H1 (cell line): ENCODE results near the gene ACOT7. TPM values are rescaled to one million over a fixed set of nuclear protein-coding genes. Genes with fewer than 3 reads are reported as not detected.

ENCODE experiments used
- CTCF ChIA-PET: fragments of 300-600 bp; sonication (Branson Sonifier 250); formaldehyde crosslinking; loops from one replicate; lab custom pipeline; 2021; ENCODE audit not compliant: partially characterized antibody; lab: Charles Lee
- POLR2A ChIA-PET: fragments of 300-600 bp; sonication (Branson Sonifier 250); formaldehyde crosslinking; loops from one replicate; lab custom pipeline; 2021; ENCODE audit warnings: inconsistent platforms; ENCODE audit not compliant: partially characterized antibody; lab: Charles Lee
- DNase-seq, 2 experiments: peaks; one replicate each; pipeline versions ENCODE4 v3.0.0 to v3.0.0-alpha.2; 2010 to 2022; ENCODE audit warnings: low spot score in 2 of 2, low read depth in 1 of 2, mixed read lengths in 1 of 2
- FAIRE-seq: peaks from 2 replicates; lab custom pipeline; 2011; peaks lifted over from hg19 to GRCh38; lab: Jason Lieb, UNC
- H2AFZ ChIP-seq: 2 replicates; pipeline ENCODE4 v1.8.1; 2012; ENCODE audit warnings: low read length, inconsistent platforms
- H2AK5ac ChIP-seq: 2 replicates; pipeline ENCODE4 v1.6.1; 2013; ENCODE audit warnings: low read depth, low read length
- H2BK120ac ChIP-seq: replicated peaks from 2 replicates; pipeline ENCODE3; 2013; ENCODE audit warnings: low read depth, low read length, inconsistent platforms
- H2BK12ac ChIP-seq: 2 replicates; pipeline ENCODE4 v1.6.1; 2013; ENCODE audit warnings: low read depth, low read length
- H2BK15ac ChIP-seq: 2 replicates; pipeline ENCODE4 v1.6.1; 2013; ENCODE audit warnings: low read length
- H2BK20ac ChIP-seq: 2 replicates; pipeline ENCODE4 v1.6.1; 2013; ENCODE audit warnings: low read length
- H2BK5ac ChIP-seq: 2 replicates; pipeline ENCODE4 v1.6.1; 2013; ENCODE audit warnings: low read depth, low read length
- H3K14ac ChIP-seq: 2 replicates; pipeline ENCODE4 v1.6.1; 2013; ENCODE audit warnings: inconsistent platforms; ENCODE audit not compliant: insufficient read length
- H3K18ac ChIP-seq: 2 replicates; pipeline ENCODE4 v1.6.1; 2013; ENCODE audit warnings: low read length; ENCODE audit errors: extremely low read depth
- H3K23ac ChIP-seq: 2 replicates; pipeline ENCODE4 v1.6.1; 2013; ENCODE audit warnings: inconsistent platforms; ENCODE audit not compliant: insufficient read length
- H3K23me2 ChIP-seq: 2 replicates; pipeline ENCODE4 v1.6.1; 2013; ENCODE audit warnings: low read depth, low read length
- H3K27ac ChIP-seq: 2 replicates; pipeline ENCODE4 v1.6.1; 2011; ENCODE audit warnings: low read depth, low read length, inconsistent platforms
- H3K27me3 ChIP-seq, 4 experiments: replicated peaks in 1 of 4; 1 replicate in 1 of 4; 2 replicates in 3 of 4; pipeline versions ENCODE4 v1.6.1 to v1.8.1; 2011 to 2013; ENCODE audit warnings: low read length in 3 of 4, mild to moderate bottlenecking in 3 of 4, inconsistent platforms in 2 of 4, mixed read lengths in 2 of 4, moderate library complexity in 1 of 4; ENCODE audit not compliant: control insufficient read depth in 3 of 4, insufficient read depth in 3 of 4; ENCODE audit errors: extremely low read depth in 1 of 4
- H3K36me3 ChIP-seq, 4 experiments: 2 replicates each; pipeline versions ENCODE4 v1.6.1 to v1.8.1; 2011 to 2013; ENCODE audit warnings: mild to moderate bottlenecking in 4 of 4, low read length in 3 of 4, moderate library complexity in 2 of 4, control low read depth in 1 of 4, inconsistent platforms in 1 of 4; ENCODE audit not compliant: insufficient read depth in 4 of 4, control insufficient read depth in 2 of 4
- H3K4ac ChIP-seq: replicated peaks from 2 replicates; pipeline ENCODE3; 2013; ENCODE audit warnings: low read length, low read depth, mixed read lengths, inconsistent platforms; ENCODE audit not compliant: insufficient read length
- H3K4me1 ChIP-seq, 4 experiments: replicated peaks in 1 of 4; 1 replicate in 1 of 4; 2 replicates in 3 of 4; pipeline versions ENCODE4 v1.6.1 to v1.8.1; 2011 to 2013; ENCODE audit warnings: low read length in 3 of 4, inconsistent platforms in 2 of 4, mixed read lengths in 1 of 4; ENCODE audit not compliant: insufficient read depth in 4 of 4, control insufficient read depth in 3 of 4
- H3K4me2 ChIP-seq, 2 experiments: 2 replicates each; pipeline versions ENCODE4 v1.6.1 to v1.8.1; 2011 to 2013; ENCODE audit warnings: low read depth in 2 of 2, low read length in 2 of 2, control low read depth in 1 of 2, inconsistent platforms in 1 of 2, mild to moderate bottlenecking in 1 of 2; ENCODE audit not compliant: insufficient read depth in 1 of 2
- H3K4me3 ChIP-seq, 4 experiments: fragments of 200-600, 300-600 bp in 1 of 4; sonication (generic), shearing (Covaris generic), sonication (Bioruptor Twin) in 1 of 4; 2 replicates each; pipeline versions ENCODE4 v1.5.1 to v1.8.1; 2011 to 2016; ENCODE audit warnings: low read length in 4 of 4, low read depth in 3 of 4, control low read depth in 2 of 4, inconsistent platforms in 2 of 4, mild to moderate bottlenecking in 2 of 4, mixed read lengths in 1 of 4, moderate library complexity in 1 of 4; ENCODE audit not compliant: insufficient read depth in 2 of 4; ENCODE audit errors: extremely low read depth in 1 of 4
- H3K56ac ChIP-seq: replicated peaks from 2 replicates; pipeline ENCODE3; 2013; ENCODE audit warnings: low read depth, mild to moderate bottlenecking, mixed read lengths, low read length, inconsistent platforms; ENCODE audit not compliant: insufficient read length
- H3K79me1 ChIP-seq: 2 replicates; pipeline ENCODE4 v1.6.1; 2013; ENCODE audit warnings: low read depth, low read length, control low read depth
- H3K79me2 ChIP-seq, 2 experiments: 2 replicates each; pipeline versions ENCODE4 v1.6.1 to v1.8.1; 2012 to 2013; ENCODE audit warnings: low read length in 2 of 2, mild to moderate bottlenecking in 2 of 2, inconsistent platforms in 1 of 2; ENCODE audit not compliant: insufficient read depth in 2 of 2, control insufficient read depth in 1 of 2
- H3K9ac ChIP-seq, 4 experiments: replicated peaks in 1 of 4; 1 replicate in 1 of 4; 2 replicates in 3 of 4; pipeline versions ENCODE4 v1.6.1 to v1.8.1; 2011 to 2013; ENCODE audit warnings: low read depth in 3 of 4, low read length in 3 of 4, control low read depth in 2 of 4, mild to moderate bottlenecking in 2 of 4, moderate library complexity in 2 of 4, inconsistent platforms in 1 of 4; ENCODE audit errors: extremely low read depth in 1 of 4
- H3K9me3 ChIP-seq, 2 experiments: 2 replicates each; pipeline versions ENCODE4 v1.6.1 to v1.8.1; 2012 to 2013; ENCODE audit warnings: mild to moderate bottlenecking in 2 of 2, moderate library complexity in 2 of 2, control low read depth in 1 of 2, inconsistent platforms in 1 of 2, low read depth in 1 of 2, low read length in 1 of 2, mixed read lengths in 1 of 2; ENCODE audit not compliant: insufficient read depth in 2 of 2
- H4K20me1 ChIP-seq, 2 experiments: replicated peaks in 1 of 2; 2 replicates each; pipeline versions ENCODE3 to v1.8.1; 2011 to 2013; ENCODE audit warnings: inconsistent platforms in 2 of 2, low read length in 2 of 2, mild to moderate bottlenecking in 1 of 2; ENCODE audit not compliant: insufficient read depth in 2 of 2, control insufficient read depth in 1 of 2
- H4K5ac ChIP-seq: 2 replicates; pipeline ENCODE4 v1.6.1; 2013; ENCODE audit warnings: low read length, low read depth, mixed read lengths, inconsistent platforms; ENCODE audit not compliant: insufficient read length
- H4K8ac ChIP-seq: 2 replicates; pipeline ENCODE4 v1.8.0; 2013; ENCODE audit warnings: mild to moderate bottlenecking, moderate library complexity, low read length, inconsistent platforms; ENCODE audit not compliant: insufficient read depth; ENCODE audit errors: extremely low read depth
- H4K91ac ChIP-seq: replicated peaks from 2 replicates; pipeline ENCODE3; 2013; ENCODE audit warnings: low read length, mixed read lengths, inconsistent platforms; ENCODE audit not compliant: insufficient read length
- BACH1 ChIP-seq: IDR thresholded peaks from 2 replicates; pipeline ENCODE4 v1.6.1; 2012; ENCODE audit warnings: low read length, improper control_type of control experiment
- EGR1 ChIP-seq: IDR thresholded peaks from 2 replicates; pipeline ENCODE4 v1.6.1; 2011; ENCODE audit warnings: low read depth, low read length, borderline replicate concordance
- MAX ChIP-seq: IDR thresholded peaks from 2 replicates; pipeline ENCODE4 v1.6.1; 2012; ENCODE audit warnings: inconsistent platforms
- NANOG ChIP-seq: IDR thresholded peaks from 2 replicates; pipeline ENCODE4 v1.6.1; 2011; ENCODE audit warnings: low read length, low read depth, mild to moderate bottlenecking, inconsistent platforms; ENCODE audit not compliant: insufficient read depth, poor library complexity, severe bottlenecking
- POLR2A ChIP-seq, 2 experiments: IDR thresholded peaks; 1 replicate in 1 of 2; 2 replicates in 1 of 2; pipeline ENCODE4 v1.6.1; 2011; ENCODE audit warnings: low read depth in 2 of 2, low read length in 2 of 2, mild to moderate bottlenecking in 2 of 2; ENCODE audit errors: control extremely low read depth in 1 of 2
- RXRA ChIP-seq: IDR thresholded peaks from 2 replicates; pipeline ENCODE4 v1.6.1; 2011; ENCODE audit warnings: low read depth, mild to moderate bottlenecking, low read length, moderate library complexity; ENCODE audit not compliant: insufficient read depth
- SP1 ChIP-seq: IDR thresholded peaks from 2 replicates; pipeline ENCODE4 v1.6.1; 2011; ENCODE audit warnings: low read depth, low read length
- TAF7 ChIP-seq: optimal IDR thresholded peaks from 2 replicates; pipeline ENCODE3; 2011; ENCODE audit warnings: low read depth, mild to moderate bottlenecking, inconsistent platforms, low read length, moderate library complexity, borderline replicate concordance
- TEAD4 ChIP-seq: IDR thresholded peaks from 2 replicates; pipeline ENCODE4 v1.6.1; 2012; ENCODE audit warnings: low read depth, low read length, inconsistent platforms, mixed read lengths
- WGBS, 2 experiments: shearing (Covaris generic) in 1 of 2; methylation state at CpG; one replicate each; pipeline versions ENCODE4 v1.1.6 to v1.1.7; 2013 to 2015; ENCODE audit warnings: low lambda C conversion rate in 2 of 2, mixed read lengths in 2 of 2, inconsistent platforms in 1 of 2, low coverage in 1 of 2, missing lambda C conversion rate in 1 of 2; ENCODE audit not compliant: insufficient replicate concordance in 2 of 2, insufficient coverage in 1 of 2, insufficient read length in 1 of 2; ENCODE audit errors: extremely low coverage in 1 of 2, missing lambda C conversion rate in 1 of 2; 5-methylcytosine and 5-hydroxymethylcytosine counted together
- polyA plus RNA-seq, 7 experiments: library from polyadenylated mRNA; depleted of rRNA in 3 of 7; stranded (reverse) in 5 of 7; unstranded in 2 of 7; fragments of >200 nt in 5 of 7; fragments of 200-250 nt in 2 of 7; gene quantifications; 1 replicate in 5 of 7; 2 replicates in 1 of 7; 4 replicates in 1 of 7; pipeline versions ENCODE4 v1.2.1 to v1.2.3, GENCODE V29; 2011 to 2013; ENCODE audit warnings: missing spikeins in 2 of 7, mixed read lengths in 2 of 7
- total RNA-seq: library from RNA; stranded (reverse); fragmentation: NEBNext Ultra II Directional; extraction: Animal tissue kit (Norgen Biotek cat#: 25700); gene quantifications from 2 replicates; pipeline ENCODE4 v1.2.1, GENCODE V29; 2021
- TF ChIP-seq, protein P1 (sequence below): IDR thresholded peaks from 2 replicates; pipeline ENCODE4 v1.6.1; 2012; ENCODE audit warnings: low read length, inconsistent platforms

Gene ACOT7
- total and polyA plus RNA-seq, 2 of the 8 experiments (the other 6 are each of a cell fraction or from before 2014, with no cell fraction given): 151 to 214 TPM

DNA sequence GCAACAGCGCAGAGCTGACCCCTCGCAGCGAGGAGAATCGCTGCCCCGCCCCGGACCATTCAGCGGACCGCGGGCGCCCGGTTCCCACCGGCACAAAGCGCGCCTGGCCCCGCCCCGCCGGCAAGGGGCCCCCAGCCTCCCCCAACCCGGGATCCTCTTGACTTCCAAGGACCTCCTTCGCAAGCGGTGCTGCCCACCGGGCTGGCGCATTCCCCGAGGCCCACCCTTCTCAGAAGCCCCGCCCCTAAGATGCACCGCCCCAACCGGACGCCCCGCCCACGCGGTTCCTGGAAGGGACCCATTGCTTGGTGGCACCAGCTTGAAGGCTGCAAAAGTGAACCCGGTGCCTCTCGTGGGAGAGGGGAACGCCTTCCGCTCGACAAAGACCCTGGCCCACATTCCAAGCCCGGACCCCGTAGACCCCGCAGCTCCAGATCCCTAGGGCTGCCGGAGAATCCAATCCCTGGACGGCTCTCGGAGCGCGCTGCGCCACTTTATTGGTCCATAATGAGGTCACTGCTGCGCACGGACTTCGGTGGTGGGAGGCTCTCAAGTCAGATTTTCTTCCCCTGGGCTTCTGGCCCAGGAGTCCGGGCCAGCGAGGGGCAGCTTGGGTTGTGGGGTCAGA is 147.6 kb downstream of the ACOT7 start:
- H3K4me2 ChIP-seq: peak overlapping the region; percentile 18 to 92
- 0 out of 2 replicates have a peak overlapping the region, but pooled peaks have one; percentile 48 for H3K18ac ChIP-seq
- no peak overlapping the region for H3K9ac ChIP-seq
- no peak overlapping the region for H2AK5ac ChIP-seq
- H2BK120ac ChIP-seq: no peak overlapping the region
- H3K4ac ChIP-seq: no peak overlapping the region
- H3K79me1 ChIP-seq: no peaks in the 10 kb centered on the region
- peak overlapping the region; percentile 59 to 91 (median 80) for H3K4me3 ChIP-seq
- WGBS, 2 experiments: 9% methylated on average over 32 of the region's 49 CpGs; no CpG with 5 or more reads in 1 of the 2 experiments
- H3K79me2 ChIP-seq: no peaks in the 10 kb centered on the region; a peak in 1 of 4 replicates
- peaks cover 23% of the 10 kb centered on the region; the same call in 1 of the 2 replicates for H3K23me2 ChIP-seq
- peak overlapping the region; percentile 56; the same call in 1 of the 2 replicates for H2BK5ac ChIP-seq
- no peak overlapping the region for H3K14ac ChIP-seq
- CTCF ChIA-PET: interaction anchor here (0.6 to 19.1 kb wide), 43 partner anchors 9 to 1659 kb away, joined by 3 to 353 read pairs (median 7); partner anchors contain the start of genes ACOT7, GPR153, ICMT and RNF207
- H2BK20ac ChIP-seq: no peak overlapping the region
- H4K20me1 ChIP-seq: peaks cover 9 to 21% of the 10 kb centered on the region in 2 experiments
- peaks cover 16 to 43% (median 32%) of the 10 kb centered on the region in 4 experiments for H3K27me3 ChIP-seq
- no peak overlapping the region for H4K8ac ChIP-seq
- no peak for FAIRE-seq
- H3K27ac ChIP-seq: no peak overlapping the region
- H2BK12ac ChIP-seq: no peak overlapping the region; the same call in 1 of the 2 replicates
- H3K36me3 ChIP-seq: no peaks in the 10 kb centered on the region
- H2BK15ac ChIP-seq: no peak overlapping the region
- peak; percentile 73 to 99 for DNase-seq
- H4K5ac ChIP-seq: no peak overlapping the region
- no peak overlapping the region for H2AFZ ChIP-seq
- peaks cover 9 to 34% (median 27%) of the 10 kb centered on the region in 4 experiments for H3K4me1 ChIP-seq
- no peak overlapping the region for H3K23ac ChIP-seq
- H3K56ac ChIP-seq: no peak overlapping the region
- no peaks in the 10 kb centered on the region for H3K9me3 ChIP-seq
- POLR2A ChIA-PET: interaction anchor here (0.8 to 9.3 kb wide), 20 partner anchors 8 to 244 kb away, joined by 3 to 64 read pairs (median 3); partner anchors contain the start of genes ACOT7, ICMT, RNF207 and RPL22
- no peak overlapping the region for H4K91ac ChIP-seq
- TF ChIP-seq MAX: peak; percentile 44; the same call in 1 of the 2 replicates
- peak; percentile 52; the same call in 1 of the 2 replicates for TF ChIP-seq EGR1
- 0 out of 2 replicates have a peak, but pooled peaks have one; percentile 28 for TF ChIP-seq BACH1
- 0 out of 2 replicates have a peak, but pooled peaks have one; percentile 6 for TF ChIP-seq TEAD4
- TF ChIP-seq NANOG: peak; percentile 73
- TF ChIP-seq, protein P1, sequence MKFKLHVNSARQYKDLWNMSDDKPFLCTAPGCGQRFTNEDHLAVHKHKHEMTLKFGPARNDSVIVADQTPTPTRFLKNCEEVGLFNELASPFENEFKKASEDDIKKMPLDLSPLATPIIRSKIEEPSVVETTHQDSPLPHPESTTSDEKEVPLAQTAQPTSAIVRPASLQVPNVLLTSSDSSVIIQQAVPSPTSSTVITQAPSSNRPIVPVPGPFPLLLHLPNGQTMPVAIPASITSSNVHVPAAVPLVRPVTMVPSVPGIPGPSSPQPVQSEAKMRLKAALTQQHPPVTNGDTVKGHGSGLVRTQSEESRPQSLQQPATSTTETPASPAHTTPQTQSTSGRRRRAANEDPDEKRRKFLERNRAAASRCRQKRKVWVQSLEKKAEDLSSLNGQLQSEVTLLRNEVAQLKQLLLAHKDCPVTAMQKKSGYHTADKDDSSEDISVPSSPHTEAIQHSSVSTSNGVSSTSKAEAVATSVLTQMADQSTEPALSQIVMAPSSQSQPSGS: peak; percentile 26; the same call in 1 of the 2 replicates
- TF ChIP-seq SP1: no peak; the same call in 1 of the 2 replicates
- TF ChIP-seq TAF7: peak; percentile 57
- no peak for TF ChIP-seq POLR2A (IDR thresholded peaks at IDR 0.05; ENCODE audit: control extremely low read depth in 1 of 2, low read depth in 2 of 2, low read length in 2 of 2)
- TF ChIP-seq RXRA: no peak
